Type B pancreatic cell (in vitro differentiated cells): ENCODE results near the gene AOPEP. TPM values are rescaled to one million over a fixed set of nuclear protein-coding genes. Genes with fewer than 3 reads are reported as not detected.

Experiments used
- DNase-seq: peaks from one replicate; pipeline ENCODE4 v3.0.0; 2021; ENCODE audit warnings: mixed read lengths; ENCODE audit not compliant: unreplicated experiment; ENCODE audit errors: extremely low spot score
- H3K27ac Mint-ChIP-seq: 2 replicates; pipeline ENCODE4 v1.8.0; 2021; ENCODE audit warnings: mild to moderate bottlenecking, mixed read lengths
- H3K27me3 Mint-ChIP-seq: 2 replicates; pipeline ENCODE4 v1.8.0; 2021; ENCODE audit warnings: mixed read lengths
- H3K36me3 Mint-ChIP-seq: 2 replicates; pipeline ENCODE4 v1.8.0; 2021; ENCODE audit warnings: mixed read lengths
- H3K4me1 Mint-ChIP-seq: one replicate; pipeline ENCODE4 v1.8.0; 2021; ENCODE audit warnings: mixed read lengths; ENCODE audit not compliant: unreplicated experiment
- H3K4me3 Mint-ChIP-seq: 2 replicates; pipeline ENCODE4 v1.8.0; 2021; ENCODE audit warnings: mild to moderate bottlenecking, mixed read lengths
- H3K9me3 Mint-ChIP-seq: 2 replicates; pipeline ENCODE4 v1.8.0; 2021; ENCODE audit warnings: mixed read lengths
- total RNA-seq: library from RNA; stranded (reverse); gene quantifications from 2 replicates; pipeline ENCODE4 v1.2.1, GENCODE V29; 2021; ENCODE audit warnings: low replicate concordance
- TF ChIP-seq, protein P1 (sequence below): fragments of 200-600 bp; sonication (generic); conservative IDR thresholded peaks from 2 replicates; pipeline ENCODE4 v1.5.0; 2021; ENCODE audit warnings: antibody characterized with exemption, mild to moderate bottlenecking

Gene AOPEP
- total RNA-seq, 1 donor from 2014 or later, result 89.3 TPM

DNA sequence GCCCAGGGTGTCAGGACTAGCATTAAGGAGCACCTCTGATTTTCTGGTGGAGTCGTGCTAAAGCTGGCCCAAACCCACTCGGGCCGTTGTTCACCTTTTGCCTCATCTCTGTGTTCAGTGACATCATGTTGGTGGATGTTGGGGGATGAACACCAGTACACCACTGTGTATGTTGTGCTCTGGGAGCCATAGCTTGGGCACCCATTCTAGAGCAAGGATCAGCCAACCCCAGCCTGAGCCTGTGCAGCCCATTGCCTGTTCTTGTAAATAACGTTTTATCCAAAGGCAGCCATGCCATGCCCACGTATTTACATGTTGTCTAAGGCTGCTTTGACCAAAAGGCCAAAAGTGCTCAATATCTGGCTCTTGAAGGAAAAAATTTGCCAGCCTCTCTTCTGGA, 345.4 kb downstream of the AOPEP start:
- no peak overlapping the region for H3K4me3 Mint-ChIP-seq
- no peak for DNase-seq
- H3K9me3 Mint-ChIP-seq, result no peaks in the 10 kb centered on the region
- no peaks in the 10 kb centered on the region for H3K27me3 Mint-ChIP-seq
- H3K27ac Mint-ChIP-seq, result no peak overlapping the region
- peaks cover 37% of the 10 kb centered on the region for H3K4me1 Mint-ChIP-seq
- TF ChIP-seq, protein P1, sequence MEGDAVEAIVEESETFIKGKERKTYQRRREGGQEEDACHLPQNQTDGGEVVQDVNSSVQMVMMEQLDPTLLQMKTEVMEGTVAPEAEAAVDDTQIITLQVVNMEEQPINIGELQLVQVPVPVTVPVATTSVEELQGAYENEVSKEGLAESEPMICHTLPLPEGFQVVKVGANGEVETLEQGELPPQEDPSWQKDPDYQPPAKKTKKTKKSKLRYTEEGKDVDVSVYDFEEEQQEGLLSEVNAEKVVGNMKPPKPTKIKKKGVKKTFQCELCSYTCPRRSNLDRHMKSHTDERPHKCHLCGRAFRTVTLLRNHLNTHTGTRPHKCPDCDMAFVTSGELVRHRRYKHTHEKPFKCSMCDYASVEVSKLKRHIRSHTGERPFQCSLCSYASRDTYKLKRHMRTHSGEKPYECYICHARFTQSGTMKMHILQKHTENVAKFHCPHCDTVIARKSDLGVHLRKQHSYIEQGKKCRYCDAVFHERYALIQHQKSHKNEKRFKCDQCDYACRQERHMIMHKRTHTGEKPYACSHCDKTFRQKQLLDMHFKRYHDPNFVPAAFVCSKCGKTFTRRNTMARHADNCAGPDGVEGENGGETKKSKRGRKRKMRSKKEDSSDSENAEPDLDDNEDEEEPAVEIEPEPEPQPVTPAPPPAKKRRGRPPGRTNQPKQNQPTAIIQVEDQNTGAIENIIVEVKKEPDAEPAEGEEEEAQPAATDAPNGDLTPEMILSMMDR, result no peak
- H3K36me3 Mint-ChIP-seq, result peaks cover 41% of the 10 kb centered on the region

DNA sequence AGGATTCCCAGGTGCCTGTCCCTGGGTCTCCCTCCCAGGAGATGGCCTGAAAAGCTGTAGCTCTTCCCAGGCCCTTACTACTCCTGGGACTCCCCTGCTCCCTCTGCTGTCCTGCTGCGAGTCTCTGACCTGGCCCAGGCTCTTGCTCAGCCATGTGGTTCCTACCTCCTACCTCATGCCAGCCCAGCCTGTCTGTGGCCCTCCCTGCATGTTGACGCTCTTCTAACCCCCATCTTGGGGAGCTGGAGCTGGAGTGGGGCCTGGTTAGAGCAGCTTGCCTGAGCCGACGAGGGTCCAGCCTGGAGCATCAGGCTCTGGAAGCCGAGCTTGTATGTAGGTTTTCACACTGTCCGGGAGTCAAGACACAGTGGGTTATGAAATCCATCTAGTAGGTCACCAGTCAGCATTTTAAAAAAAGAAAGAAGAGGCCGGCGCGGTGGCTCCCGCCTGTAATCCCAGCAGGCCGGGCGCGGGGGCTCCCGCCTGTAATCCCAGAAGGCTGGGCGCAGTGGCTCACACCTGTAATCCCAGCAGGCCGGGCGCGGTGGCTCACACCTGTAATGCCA, 346.6 kb downstream of the AOPEP start:
- TF ChIP-seq, protein P1, result no peak
- Mint-ChIP-seq H3K9me3 (no peaks in the 10 kb centered on the region), H3K4me1 (peaks cover 48% of the 10 kb centered on the region), H3K4me3 (no peak overlapping the region), H3K36me3 (peaks cover 37% of the 10 kb centered on the region), H3K27ac (no peak overlapping the region), H3K27me3 (no peaks in the 10 kb centered on the region)
- peak; percentile 51 for DNase-seq

DNA sequence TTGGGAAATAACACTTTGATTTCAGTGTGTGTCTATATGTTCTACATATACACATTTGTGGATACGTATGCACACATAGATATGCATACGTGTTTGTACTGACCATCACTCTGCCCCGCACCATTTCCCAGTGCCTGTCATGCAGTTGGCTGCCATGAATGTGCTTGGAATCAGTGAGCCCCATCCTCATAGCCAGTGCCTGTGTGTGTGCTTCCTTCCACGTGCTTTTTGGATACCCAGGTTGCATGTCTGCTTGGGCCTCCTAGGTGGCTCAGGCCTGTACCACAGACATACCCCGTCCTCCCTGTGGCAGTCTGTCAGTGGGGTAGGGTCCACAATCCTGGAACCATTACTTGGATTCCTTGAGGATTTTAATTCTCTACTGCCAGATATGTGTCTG, 347.4 kb downstream of the AOPEP start:
- DNase-seq, result peak; percentile 51
- no peaks in the 10 kb centered on the region for H3K9me3 Mint-ChIP-seq
- no peaks in the 10 kb centered on the region for H3K27me3 Mint-ChIP-seq
- H3K4me3 Mint-ChIP-seq, result no peak overlapping the region
- TF ChIP-seq, protein P1, result no peak
- H3K4me1 Mint-ChIP-seq, result peaks cover 50% of the 10 kb centered on the region
- no peak overlapping the region for H3K27ac Mint-ChIP-seq
- H3K36me3 Mint-ChIP-seq, result peaks cover 32% of the 10 kb centered on the region

DNA sequence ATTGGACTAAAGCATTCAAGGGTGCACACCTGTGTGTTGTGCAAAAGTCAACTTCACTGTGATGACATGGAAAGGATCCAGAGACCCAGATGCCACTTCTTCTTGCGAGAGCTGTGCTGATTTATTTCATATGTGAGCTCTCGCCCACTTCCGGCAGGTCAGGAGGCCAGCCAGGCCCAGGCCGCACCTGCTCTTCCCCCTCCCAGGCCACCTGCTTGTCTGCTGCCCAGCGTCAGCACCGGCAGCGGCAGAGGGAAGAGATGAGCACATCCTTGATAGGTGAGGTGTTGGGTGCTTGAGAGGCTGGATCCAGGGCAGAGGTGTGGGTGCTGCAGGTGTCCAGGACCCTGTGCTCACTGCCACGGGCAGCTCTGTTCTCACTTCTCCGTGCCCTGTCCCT, 348.1 kb downstream of the AOPEP start:
- Mint-ChIP-seq H3K4me1 (peaks cover 50% of the 10 kb centered on the region), H3K27ac (peak overlapping the region; percentile 5), H3K27me3 (no peaks in the 10 kb centered on the region), H3K36me3 (peaks cover 34% of the 10 kb centered on the region), H3K9me3 (no peaks in the 10 kb centered on the region), H3K4me3 (no peak overlapping the region)
- DNase-seq, result peak; percentile 47
- TF ChIP-seq, protein P1, result no peak

DNA sequence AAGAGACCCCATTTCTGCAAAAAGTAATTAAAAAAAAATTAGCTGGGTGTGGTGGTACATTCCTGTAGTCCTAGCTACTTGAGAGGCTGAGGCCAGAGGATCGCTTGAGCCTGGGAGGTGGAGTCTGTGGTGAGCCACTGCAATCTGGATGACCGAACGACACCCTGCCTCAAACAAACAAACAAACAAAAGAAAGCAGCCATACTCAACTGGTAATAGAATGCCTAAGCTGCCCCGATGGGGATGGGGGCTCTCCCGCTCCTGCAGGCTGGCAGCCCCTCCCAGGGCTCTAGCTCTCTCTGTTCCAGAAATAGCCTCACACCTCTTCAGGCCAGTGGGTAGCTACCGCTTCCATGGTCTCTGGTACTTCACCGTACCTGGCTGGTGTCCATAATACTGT, 349.2 kb downstream of the AOPEP start:
- peaks cover 45% of the 10 kb centered on the region for H3K4me1 Mint-ChIP-seq

More for the DNA sequence above, 349.2 kb downstream of the AOPEP start:
- Mint-ChIP-seq H3K27ac (no peak overlapping the region), H3K27me3 (no peaks in the 10 kb centered on the region), H3K9me3 (no peaks in the 10 kb centered on the region), H3K36me3 (peaks cover 29% of the 10 kb centered on the region), H3K4me3 (no peak overlapping the region)
- TF ChIP-seq, protein P1, result no peak
- no peak for DNase-seq
